Occipital lobe (tissue), 2 donors: ENCODE results near the gene PRG2. TPM values are rescaled to one million over a fixed set of nuclear protein-coding genes. Genes with fewer than 3 reads are reported as not detected.

Experiments used
- DNase-seq: peaks from one replicate; lab custom pipeline; 2025; lab: John Stamatoyannopoulos, UW
- total RNA-seq: library from RNA; depleted of rRNA; stranded (reverse); fragments of >200 nt; gene quantifications from one replicate; pipeline ENCODE4 v1.2.3, GENCODE V29; 2014

The PRG2 gene
- total RNA-seq, 1 donor from 2014 or later, result not detected

GRCh38 chr11:57396744-57397143 lies 6.3 kb upstream of the PRG2 start:
- no peak for DNase-seq

GRCh38 chr11:57395905-57396623 lies 5.6 kb upstream of the PRG2 start:
- DNase-seq, result no peak

DNA sequence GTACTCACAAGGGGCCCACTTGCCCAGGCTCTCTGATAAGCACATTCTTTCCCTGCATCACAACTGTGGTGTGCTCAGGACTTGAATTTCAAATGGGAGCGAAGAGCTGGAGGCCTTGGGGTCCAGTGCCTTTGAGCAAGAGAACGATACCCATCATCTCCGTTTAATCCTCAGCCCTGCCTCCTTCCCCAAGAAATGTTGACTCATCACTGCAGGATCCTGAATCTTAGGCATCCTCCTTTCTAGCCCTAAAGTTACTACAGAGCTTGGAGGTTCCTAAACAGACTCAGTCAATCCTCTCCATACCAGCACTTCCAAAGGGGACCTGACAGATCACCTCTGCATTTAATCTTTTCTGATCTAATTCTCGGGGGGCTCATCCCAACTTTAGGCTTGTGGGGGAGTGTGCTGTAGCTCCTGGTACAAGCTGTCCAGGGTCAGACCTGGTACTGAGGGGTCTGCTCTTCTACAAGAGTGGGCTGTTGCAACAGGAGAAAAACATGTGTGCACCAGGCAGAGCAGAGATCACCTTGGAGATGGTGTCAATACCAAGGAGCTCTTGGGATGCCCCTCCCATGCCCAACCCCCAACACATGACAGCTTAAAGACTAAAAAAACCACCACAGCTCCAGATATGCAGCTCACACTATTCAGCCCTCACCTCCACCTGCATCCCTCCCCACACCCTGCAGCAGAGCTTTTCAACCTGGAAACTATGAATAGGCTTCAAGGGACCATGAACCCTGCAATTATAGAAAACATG lies 3.9 kb upstream of the PRG2 start:
- no peak for DNase-seq

- DNase-seq, result no peak
Observed at GRCh38 chr11:57392763-57393105, 2.3 kb upstream of the PRG2 start.

GRCh38 chr11:57392066-57392762 lies 1.8 kb upstream of the PRG2 start:
- DNase-seq, result no peak

DNA sequence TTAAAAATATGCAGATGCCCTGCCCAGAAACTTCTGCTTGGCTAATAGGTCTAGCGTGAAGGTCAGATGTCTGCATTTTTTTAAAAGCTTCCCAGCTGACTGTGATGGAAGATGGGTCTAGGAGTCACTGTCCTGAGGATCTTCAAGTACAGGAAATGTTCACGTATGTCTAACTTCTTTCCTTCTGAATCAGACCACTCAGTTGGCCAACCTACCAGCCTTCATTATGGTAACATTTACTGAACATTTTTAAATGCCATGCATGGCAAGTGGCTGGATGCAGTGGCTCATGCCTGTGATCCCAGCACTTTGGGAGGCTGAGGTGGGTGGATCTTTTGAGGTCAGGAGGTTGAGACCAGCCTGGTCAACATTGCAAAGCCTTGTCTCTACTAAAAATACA lies 1.1 kb upstream of the PRG2 start:
- no peak for DNase-seq

GRCh38 chr11:57391111-57391510 lies 661 bp upstream of the PRG2 start:
- no peak for DNase-seq

DNA sequence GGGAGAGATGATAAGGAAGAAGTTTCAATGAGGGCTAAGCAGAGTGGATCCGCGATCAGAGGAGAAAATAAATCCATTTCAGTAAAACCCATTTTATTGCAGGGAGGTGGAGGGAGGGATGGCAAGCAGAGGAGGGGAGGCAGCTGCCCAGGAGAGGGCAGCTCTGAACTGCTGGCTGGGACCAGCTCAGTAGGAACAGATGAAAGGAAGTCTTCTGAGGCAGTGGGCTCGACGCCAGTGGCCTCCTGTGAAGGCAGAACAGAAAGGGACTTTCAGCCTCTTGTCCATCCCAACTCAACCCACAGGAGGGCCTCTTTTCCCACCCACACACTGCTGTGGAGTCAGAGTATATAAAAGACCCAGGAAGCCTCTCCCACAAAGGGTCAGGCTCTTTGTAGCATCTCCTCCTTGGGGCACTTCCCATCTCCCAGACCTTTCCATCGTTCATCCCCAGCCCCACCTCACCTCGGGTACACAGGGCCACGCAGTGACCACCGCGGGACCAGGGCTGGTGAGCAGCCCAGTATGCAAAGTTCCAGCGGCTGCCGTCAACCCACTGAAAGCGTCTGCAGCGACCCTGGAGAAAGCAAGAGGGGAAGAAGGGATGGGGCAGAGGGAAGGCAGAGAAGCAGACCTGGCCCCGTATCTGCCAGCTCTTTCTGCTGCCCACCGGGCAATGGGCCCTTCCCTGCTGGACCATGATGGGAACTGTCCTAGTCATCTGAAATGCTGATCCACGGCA lies 3.0 kb downstream of the PRG2 start:
- no peak for DNase-seq

GRCh38 chr11:57386178-57386940 lies 4.1 kb downstream of the PRG2 start:
- no peak for DNase-seq

DNA sequence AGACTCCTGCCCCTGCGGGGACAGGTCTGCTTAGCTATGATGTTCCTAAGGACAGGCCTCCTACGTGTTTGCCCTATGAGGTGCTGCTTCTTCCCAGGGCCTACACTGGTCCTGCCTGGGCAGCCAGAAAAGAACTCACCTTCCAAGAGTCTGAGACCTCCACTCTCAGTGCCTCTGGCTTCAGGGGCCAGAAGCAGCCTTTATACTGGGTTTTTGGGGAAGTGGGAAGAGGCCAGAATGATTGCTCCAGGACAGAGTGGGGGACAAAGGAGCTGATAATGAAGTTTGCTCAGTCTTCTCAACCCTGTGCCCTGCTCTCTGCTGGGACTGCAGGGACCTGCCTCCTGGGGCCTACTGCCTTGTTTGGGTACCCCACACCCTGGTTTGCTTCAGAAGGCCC lies 9.5 kb downstream of the PRG2 start, which contains the start of gene PRG3:
TSS of gene PRG3 (minus strand) at position 176 of the 400 bp plus-strand sequence. CDS start 442 bp downstream, outside the sequence.
- no peak for DNase-seq

DNA sequence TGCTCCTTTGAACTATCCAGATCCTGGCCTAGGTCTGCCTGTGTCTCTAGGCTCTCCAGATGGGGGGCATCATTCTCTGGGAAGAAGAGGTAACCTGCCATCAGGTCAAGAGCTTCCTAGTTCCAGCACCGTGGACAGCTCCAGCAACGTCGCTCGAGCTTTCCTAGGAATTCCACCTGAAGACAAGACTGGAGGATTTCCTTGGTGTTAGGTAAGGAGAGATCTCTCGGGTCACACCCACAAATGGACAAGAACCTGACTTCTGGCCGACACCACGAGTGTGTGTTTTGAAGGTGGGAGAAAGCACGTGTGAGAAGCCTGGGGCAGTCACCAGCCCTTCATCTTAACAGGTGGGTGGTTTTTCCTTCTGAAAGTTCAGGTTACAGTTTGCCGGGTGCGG lies 10.7 kb downstream of the PRG2 start:
- no peak for DNase-seq

- DNase-seq, result no peak
Observed at GRCh38 chr11:57378186-57378585, 12.3 kb downstream of the PRG2 start.

DNA sequence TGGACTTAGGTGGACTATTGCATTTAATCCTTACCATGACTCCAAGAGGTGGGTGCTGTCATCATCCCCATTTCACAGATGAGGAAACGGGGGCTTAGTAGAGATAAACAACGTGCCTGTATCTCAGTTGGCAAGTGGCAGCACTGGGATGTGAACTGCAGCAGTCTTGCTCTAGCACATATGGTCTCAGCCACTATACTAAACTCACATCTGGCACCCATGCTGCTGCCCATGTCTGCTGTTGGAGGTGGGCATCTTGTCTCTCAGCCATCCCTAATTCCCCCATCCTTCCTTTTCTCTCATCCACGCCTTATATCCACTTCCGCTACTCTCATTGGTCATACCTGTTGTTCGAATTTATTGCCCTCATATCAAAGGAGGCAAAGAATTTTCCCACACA lies 13.3 kb downstream of the PRG2 start:
- DNase-seq, result no peak

DNA sequence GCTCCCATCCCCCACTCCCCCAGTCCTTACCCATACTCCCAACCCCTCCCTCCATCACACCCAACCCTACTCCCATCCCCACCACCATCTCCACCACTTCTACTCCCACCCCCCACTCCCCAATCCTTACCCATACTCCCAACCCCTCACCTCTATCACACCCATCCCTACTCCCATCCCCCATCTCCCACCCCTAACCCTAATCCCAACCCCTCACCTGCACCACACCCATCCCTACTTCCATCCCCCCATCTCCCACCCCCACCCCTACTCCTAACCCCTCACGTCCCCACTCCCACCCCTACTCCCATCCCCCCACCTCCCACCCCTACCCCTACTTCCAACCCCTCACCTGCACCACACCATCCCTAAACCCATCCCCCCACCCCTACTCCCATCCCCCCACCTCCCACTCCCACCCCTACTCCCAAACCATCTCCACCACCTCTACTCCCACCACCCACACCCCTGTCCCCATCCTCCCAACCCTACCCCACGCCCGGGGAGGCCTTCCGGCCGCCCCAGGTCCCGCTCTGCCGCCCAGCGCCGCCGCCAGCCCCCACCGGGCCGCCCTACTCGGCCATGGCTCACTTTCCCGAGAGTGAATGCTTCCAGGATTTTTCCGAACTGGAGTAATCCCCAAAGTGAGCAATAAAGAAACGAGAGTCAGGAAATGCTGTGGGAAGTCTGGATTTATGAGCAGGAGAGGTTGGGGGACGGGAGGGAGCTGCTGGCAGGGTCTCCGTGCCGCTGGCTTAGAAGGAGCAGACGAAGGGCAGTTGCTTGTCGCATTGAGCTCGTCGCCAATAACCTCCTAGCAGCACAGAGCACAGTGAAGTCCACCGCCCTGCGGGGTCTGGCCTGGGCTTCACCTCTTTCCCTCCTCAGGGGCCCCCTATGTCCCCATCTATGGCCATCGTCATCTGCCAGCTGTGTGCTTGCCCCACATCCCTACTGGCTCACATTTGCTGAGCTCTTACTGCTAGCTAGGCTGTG lies 14.1 kb downstream of the PRG2 start:
- DNase-seq, result no peak

GRCh38 chr11:57375490-57375889 lies 15.0 kb downstream of the PRG2 start:
- no peak for DNase-seq

DNA sequence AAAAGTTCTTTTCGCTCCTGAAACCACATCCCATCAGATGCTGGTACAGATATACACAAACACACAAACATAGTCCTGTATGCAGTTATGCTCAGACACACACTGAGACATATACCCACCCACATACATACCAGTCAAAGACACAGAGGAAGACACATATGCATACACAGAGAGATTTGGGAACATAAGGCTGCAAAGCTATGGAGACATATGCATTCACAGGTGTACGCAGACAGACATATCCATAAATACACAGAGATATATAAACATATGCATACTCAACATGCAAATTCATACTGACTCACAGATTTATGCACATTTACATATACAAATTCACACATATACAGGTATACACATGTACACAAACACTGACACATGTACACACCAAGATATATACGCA lies 15.5 kb downstream of the PRG2 start:
- DNase-seq, result no peak

- DNase-seq, result no peak
Observed at GRCh38 chr11:57373146-57373545, 17.3 kb downstream of the PRG2 start.

DNA sequence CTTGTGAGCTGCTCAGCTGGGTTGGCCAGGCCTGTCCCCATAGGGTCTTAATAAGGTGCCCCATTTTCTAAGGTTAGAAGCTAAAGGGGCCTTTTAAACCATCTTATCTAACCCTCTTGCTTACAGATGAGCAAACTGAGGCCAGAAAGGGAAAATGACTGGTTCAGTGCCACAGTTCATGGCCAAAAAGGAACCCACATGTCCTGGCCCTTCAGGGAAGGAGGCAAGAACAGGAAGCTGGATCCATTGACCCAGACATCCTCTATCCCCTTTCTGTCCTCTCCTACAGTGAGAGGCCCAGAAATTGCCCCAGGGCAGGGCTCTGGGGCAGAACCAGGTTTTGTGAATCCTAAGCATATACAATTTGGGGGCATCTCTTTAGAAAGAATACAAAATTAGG lies 19.5 kb downstream of the PRG2 start:
- no peak for DNase-seq

DNA sequence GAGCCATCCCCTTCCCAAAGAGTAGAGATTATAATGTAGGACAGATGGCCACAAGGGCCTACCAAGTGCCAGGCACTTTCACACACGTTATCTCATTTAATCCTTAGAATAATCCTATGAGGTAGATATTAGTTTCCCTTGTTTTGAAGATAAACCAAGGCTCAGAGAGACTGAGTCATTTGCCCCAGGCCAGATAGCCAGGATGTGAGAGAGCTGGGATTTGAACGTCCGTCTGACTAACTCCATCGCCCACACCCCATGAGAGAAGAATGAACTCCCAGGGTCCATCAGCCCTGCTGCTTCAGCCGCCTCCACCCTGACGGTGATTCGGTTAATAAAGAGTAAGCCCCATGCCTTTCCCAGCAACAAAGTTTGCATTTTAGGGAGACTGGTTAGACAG lies 20.2 kb downstream of the PRG2 start:
- DNase-seq, result no peak

GRCh38 chr11:57368845-57369232 lies 21.6 kb downstream of the PRG2 start:
- DNase-seq, result no peak
